HG02588 (cell line): ENCODE measurements around the gene UQCRC1.

Experiments
- ATAC-seq: cut with Tn5 transposase; IDR thresholded peaks from one replicate; pipeline ENCODE4 v1.9.1; 2021; ENCODE audit warnings: mild to moderate bottlenecking, moderate library complexity; ENCODE audit not compliant: unreplicated experiment

The UQCRC1 gene

DNA sequence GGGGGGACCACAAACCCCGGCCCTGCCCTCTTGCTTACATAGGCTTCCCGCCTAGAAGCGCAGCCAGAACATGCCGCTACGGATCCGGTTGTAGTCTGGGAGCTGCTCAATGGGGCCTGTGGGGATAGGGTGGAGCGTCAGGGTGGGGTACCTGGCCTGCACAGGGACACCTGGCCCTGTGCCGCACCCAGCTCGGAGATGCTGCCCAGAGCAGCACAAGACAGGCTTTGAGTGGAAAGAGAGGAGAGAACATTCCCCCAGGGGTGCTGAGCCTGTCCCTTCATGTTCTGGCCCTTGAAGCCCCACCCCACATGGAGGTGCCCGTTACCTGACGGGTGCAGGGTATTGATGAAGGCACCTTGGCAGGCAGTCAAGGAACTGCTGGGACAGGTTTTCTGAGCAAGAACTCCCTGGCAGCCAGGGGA lies 10.4 kb downstream of the UQCRC1 start:
- ATAC-seq, result no peak

GRCh38 chr3:48598323-48599076 lies 10.9 kb downstream of the UQCRC1 start:
- no peak for ATAC-seq

DNA sequence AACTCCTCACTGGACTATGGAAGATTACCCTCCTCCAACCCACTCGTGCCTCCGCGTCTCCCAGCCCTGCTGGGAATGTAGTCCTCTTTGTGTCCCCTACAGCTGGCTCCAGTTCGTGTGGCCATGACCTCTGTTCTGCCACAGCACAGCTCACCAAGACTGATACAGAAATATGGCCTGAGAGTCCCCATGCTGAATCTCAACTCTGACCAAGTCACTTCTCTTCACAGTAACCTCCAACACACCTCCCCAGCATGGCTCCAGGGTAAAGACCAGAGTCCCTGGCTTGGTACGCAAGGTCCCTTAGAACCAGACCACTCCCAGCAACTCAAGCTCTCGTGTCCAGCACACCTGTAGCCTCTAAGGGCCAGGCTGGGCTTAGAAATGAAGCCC lies 12.0 kb downstream of the UQCRC1 start:
- no peak for ATAC-seq

DNA sequence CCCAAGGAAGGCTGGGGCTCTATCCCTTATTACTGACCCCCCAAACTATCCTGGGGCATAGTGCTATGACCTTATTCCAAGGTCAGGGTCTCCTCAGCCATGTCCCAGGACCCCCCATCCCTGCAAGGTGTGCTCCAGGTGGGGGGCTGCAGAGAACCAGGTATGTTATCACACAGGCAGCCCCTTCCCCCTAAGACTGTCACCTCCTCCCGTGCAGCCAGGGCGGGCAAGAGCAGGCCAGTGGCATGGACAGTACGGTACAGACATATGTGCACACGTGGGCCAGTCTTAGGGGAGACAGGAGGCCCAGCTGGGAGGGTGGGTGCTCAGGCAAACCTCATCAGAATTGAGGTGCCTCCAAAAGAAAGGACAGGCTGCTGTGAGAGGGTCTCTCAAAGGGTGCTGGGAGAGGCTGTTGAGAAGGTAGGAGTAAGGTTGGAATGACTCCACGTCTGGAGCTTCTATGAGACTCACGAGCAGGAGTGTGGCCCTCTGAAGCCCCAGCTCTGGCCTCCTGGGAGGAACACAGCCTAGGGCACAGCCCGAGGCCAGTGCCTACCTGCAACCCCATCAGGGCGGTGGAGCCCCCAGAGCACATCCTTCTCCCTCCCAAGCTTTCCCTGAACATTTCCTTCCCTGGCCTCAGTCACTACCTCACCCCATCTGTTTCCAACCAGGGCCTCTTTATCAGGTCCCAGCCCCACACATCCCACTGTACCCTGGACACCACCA lies 12.6 kb downstream of the UQCRC1 start:
- ATAC-seq, result no peak

- ATAC-seq, result no peak
Observed at GRCh38 chr3:48596157-48596556, 13.3 kb downstream of the UQCRC1 start.

DNA sequence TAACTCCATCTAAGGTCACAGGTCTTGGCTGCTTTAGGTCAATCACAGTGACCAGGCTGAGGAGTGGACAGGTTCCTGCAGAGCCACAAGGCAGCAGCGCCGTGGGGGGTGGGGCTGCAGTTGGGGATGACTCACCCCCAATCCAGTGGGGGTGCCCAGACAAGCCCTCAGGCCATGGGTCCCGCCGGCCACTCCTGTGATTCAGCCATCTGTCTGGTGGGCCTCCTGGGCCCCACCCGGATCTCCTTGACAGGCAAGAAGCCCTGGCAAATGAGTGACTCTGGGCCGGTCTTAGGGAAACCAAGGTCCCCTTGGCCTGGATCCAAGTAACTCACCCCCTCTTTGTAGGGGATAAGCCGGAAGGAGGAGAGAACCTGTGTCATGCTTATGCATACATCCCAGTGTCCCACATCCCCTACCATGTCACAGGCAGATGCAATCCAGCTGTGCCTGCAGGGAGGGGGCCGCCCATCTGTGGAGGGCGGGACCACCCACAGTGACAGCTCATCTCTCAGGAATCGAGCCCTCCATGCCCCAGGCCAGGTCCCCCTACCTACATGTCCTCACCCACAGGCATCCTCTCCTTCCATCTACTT lies 13.8 kb downstream of the UQCRC1 start:
- ATAC-seq, result no peak

GRCh38 chr3:48595075-48595525 lies 14.3 kb downstream of the UQCRC1 start, which contains the start of gene COL7A1:
Gene COL7A1 (minus strand): TSS chr3:48595329. CDS start chr3:48595159, 170 bp downstream.
- ATAC-seq, result no peak

DNA sequence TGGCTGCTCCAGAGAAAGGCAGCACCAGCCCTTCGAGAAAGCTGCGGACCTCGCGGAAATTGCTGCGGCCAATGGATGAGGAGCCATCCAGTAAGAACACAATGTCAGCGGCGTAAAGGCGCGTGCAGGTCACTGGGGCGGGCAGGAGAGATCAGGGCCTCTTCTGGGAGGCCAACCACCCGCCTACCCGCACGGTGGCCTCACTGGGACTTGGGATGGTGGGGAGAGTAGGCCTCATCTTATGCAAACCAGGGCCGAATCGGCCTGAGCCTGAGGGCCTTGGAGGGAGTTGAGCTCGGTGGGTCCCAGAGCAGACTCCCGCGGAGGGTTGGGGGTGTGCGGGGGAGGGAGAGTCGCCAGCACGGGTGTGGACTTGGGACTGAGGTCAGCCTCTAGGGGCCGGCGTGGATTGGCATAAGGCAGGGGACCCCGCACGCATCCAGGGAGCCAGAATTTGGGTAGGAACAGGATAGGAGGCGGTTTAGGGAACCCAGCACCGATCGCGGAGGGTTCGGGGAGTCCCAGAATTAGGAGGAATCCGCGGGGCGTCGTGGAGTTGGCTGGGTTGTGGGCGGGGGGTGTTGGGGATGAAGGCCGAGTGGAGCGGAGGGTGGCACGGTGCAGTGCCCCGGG lies 14.9 kb downstream of the UQCRC1 start:
- ATAC-seq, result no peak

GRCh38 chr3:48593337-48593736 lies 16.1 kb downstream of the UQCRC1 start:
- ATAC-seq, result no peak

DNA sequence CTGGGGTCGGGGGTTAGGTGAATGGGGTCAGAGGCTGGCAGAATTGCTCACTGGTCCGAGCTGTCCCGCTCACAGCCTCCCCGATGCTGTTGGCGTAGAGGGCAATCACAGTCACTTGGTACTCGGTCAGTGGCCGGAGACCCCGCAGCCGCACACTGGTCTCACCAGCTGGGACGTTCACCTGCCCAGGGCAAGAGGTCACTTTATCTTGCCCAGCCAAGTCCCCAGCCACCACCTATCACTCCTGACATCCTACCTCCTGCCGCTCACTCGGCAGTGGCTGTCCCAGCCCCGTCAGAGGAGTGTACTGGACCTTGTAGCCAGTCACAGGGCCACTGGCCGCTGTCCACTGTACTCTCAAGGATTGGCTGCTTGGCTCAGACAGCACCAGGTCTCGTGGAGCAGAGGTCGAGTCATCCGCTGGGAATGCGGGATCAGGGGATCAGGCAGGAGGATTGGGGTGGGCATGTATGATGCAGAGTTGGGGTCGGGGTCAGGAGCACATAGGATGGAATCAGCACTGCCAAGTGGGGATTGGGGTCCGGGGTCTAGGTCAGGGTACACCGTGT lies 16.8 kb downstream of the UQCRC1 start:
- ATAC-seq, result no peak

DNA sequence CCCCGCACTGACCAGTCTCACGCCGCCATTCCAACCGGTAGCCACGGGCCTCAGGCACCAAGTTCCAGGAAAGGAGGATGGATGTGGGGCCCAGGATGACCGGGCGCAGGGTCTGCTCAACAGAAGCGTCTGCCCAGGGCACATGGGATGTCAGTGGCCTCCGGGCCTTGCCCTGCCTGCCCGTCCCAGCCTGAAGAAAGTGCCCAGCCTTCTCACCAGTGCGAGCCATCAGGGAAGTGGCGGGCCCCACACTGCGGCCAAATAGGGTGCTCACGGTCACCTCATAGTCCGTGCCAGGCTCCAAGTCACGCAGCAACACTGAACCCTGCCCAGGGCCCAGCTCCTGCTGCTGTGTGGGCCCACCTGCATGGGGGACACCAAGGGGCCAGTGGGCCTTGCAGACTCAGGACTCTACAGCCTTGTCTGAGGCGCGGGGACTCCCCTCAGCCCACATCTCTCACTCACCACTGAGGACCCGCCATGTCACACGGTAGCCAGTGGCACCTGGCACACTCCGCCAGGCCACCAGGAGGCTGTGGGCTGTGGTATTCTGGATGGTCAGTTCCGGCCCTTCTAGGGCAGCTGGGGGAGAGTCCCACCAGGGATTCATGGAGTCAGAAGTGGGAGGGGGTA lies 17.4 kb downstream of the UQCRC1 start:
- ATAC-seq, result no peak

- no peak for ATAC-seq
Observed at GRCh38 chr3:48591436-48591835, 18.0 kb downstream of the UQCRC1 start.

DNA sequence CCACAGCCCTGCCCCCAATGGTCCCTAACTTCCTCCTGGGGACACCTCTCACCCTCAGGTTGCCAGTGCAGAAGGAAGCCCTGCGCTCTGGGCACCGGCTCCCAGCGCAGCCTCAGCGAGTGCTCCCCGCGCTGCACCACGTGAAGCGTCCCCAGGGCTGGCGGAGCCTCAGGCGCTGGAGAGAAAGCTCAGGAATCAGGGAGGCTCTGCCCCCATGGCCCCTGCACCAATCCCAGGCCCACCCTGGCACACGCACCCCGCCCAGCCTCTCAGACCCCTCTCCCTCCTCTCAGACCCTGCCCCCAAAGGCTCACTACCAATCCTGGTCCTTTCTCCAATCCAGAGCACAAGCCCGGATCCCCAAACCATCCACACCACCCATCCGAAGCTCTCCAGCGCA lies 21.2 kb downstream of the UQCRC1 start:
- ATAC-seq, result no peak

- no peak for ATAC-seq
Observed at GRCh38 chr3:48587686-48588085, 21.8 kb downstream of the UQCRC1 start.

DNA sequence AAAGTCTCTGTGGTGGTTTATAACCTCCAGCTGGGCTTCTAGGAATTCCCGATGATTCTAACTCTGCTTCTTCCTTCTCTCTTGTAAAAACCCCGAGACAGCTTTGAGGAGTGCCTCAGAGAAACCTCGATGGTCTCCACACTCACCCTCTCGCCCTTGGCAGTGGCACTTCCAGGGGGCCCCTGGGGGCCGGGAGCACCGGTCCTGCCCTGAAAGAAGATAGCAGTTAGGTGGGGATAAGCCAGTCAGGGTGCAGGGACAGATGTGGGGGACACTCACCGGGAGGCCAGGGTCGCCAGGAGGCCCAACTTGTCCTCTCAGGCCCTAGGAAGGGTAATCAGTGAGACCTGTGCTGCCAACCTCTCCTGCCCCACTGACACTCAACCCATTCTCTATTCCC lies 24.0 kb downstream of the UQCRC1 start:
- ATAC-seq, result no peak

GRCh38 chr3:48584836-48585235 lies 24.6 kb downstream of the UQCRC1 start:
- ATAC-seq, result no peak

DNA sequence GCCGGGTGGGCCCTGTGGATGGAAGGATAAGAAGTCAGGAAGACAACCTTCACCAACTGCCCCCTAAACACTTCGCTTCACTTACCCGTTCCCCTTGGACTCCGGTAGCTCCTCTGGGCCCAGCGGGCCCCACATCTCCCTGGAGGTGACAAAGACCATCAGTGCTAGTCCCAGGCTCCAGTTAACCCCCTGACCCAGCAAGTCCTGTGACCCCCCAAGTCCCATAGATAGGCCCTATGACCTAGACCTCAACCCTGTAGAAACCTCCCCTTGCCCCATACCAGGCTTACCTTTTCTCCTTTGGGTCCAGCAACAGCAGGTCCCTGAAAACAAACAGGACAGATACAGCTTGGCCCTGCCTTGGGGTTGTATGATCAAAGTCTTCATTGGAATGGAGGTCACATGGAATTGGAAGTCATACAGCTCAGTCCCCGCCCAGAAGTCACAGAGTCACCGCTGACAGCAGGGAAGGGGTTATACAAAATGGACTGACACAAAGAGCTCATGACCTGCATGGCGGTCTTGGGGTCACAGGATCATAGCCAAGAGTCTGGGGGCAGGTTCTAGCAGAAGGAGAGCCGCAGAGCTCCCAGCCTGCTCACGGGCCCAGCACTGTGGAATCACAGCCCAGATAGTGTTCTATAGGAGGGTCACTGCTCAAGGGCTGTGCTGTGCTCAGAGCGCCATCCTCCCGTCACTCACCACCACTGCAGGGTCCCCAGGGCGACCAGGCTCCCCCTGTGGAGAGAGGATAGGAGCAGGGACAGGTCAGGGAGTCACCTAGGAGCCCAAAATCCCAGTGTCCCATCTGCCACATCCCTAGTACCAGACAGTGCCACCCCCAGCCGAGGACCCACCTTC lies 27.6 kb downstream of the UQCRC1 start:
- ATAC-seq, result no peak

DNA sequence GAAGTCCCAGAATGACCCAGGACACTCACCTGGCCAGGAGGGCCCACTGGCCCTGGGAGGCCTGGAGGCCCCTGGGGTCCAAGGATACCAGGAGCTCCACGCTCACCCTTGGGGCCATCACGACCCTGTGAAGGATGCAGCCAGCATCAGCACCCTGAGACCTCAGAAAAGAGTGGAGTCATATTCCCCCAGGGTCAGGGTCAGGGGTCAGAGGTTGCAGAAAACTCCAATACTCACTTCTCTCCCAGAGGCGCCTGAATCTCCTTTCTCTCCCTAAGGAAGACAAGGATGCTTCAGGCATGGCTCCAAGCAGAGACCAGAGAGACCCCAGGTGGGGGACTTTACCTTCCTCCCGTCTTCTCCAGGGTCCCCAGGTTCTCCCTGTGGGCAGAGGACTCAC lies 32.8 kb downstream of the UQCRC1 start:
- no peak for ATAC-seq

DNA sequence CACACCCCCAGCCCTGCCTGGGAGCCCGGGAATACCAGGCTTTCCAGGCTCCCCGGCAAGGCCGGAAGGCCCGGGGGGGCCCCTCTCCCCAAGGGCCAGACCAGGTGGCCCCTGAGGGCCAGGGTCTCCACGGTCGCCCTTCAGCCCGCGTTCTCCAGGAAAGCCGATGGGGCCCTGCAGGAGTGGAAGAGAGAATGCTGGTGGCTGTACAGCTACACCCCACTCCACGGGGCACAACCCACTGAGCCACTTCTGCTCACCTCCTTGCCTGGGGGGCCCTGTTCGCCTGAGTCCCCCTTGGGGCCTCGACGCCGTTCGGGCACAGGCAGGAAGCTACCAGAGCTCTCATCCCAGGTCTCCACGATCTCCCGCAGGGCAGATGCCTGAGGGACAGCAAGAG lies 34.1 kb downstream of the UQCRC1 start:
- no peak for ATAC-seq
